ENCODE measurements around the gene ARMH4.

The ARMH4 gene

DNA sequence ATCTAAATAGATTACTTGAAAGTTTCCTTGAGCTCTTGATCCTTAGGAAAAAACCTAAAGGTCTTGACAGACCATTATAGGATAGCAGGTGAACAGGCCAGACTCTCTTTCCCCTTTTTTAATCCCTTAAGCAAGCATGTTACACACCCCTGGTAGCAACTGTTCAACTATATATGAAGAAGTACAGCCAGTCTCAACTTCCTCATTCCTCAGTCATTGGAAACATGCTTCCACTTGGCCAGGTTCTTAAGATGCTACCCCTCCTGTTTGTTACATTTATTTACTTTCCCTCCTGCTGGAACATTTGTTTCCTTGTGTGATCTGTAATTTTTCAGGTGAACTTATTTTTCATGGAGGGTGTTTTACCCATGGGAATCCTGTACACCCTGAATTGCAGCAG, 124.1 kb downstream of the ARMH4 start:
- no peak for DNase-seq (ENCODE audit: low read depth)

DNA sequence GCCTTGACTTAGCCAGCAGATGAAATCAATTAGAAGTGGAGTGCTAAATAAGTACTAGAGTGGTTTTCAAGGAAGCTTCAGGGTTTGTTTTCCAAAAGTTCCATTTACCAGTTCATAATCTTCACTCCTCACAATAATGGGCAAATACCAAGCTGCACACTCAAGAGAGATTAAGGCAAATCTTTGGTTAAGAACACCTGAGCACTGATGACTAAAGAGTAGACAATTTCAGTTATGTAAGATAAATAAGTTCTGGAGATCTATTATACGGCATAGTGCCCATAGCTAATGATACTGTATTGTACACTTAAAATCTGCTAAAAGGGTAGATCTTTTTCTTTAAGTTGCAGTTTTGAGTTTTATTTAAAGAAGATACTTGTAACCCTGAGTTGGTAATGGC, 125.0 kb downstream of the ARMH4 start:
- DNase-seq (ENCODE audit: low read depth) = no peak

DNA sequence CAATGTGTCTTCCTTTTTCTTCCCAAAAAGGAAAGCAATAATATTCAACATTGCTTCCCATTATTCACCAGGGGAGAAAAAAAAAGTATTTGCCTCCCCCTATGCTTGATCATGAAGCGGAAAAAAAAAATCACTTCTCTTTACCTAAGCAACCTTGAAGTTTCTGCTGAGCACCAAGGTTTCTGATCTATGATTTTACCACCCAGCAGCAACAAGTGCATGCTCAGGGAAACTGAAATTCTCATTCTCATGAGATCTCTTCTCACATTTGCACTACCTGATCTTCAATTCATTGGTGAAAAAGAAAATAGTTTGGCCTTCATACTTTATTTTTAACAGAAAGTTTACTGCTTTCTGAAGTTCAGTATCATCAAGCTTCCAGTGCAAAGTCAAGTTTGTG, 125.8 kb downstream of the ARMH4 start:
- DNase-seq (ENCODE audit: low read depth) = no peak

DNA sequence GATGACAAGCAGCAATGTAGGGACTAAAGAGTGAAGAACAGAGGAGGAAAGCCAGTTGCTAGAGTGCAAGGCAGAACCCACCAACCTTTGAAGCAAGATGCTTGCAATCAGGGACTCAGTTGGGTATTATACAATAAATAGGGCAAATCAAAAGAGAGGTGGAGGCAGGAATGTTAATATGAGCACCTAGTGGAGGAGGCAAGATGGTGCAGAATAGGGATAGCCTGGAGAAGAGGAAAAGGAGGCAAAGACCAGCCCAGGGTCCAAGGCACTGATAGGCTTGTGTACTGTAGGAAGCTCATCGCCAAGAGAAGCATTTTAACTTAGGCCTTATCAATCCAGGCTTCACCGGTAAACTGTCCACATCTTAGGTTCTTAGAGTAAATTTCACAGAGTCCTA, 137.2 kb downstream of the ARMH4 start:
- DNase-seq (ENCODE audit: low read depth) = no peak

DNA sequence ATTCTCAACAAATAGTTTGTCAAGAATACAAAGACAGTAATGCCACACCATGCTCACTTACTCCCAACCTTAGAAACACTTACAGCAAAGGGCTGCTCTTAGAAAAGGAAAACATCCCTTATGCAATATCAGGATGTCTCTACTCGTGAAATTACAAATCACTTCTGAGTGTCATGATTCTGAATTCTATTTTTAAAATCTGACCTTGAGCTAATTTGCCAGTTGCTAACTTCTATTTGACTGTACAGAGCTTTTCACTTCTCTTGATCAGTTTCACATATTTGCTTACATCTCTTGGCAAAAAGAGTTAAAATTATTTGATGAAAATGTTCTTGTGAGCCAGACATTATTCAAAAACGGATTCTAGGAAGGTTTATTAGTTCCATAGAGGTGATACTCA, 149.4 kb downstream of the ARMH4 start:
- DNase-seq (ENCODE audit: low read depth) = no peak

DNA sequence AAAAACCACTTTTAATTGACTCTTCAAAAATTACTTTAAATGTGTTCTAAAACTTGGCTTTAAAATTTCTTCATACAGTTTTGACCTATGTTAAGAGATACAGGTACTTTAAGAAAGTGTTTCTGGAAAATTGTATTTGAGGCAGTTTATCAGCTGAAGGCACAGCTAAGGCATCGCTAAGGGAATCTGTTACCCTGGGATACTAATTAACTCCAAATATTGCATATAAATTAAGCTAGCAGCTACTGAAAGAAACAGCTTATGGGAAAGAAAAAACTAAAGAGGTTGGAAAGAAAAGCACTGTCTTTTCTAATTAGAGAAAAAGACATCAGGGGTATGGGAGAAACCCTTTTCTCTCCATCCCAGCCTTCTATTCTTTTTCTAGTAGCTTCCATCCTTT, 152.0 kb downstream of the ARMH4 start:
- no peak for DNase-seq (ENCODE audit: low read depth)

DNA sequence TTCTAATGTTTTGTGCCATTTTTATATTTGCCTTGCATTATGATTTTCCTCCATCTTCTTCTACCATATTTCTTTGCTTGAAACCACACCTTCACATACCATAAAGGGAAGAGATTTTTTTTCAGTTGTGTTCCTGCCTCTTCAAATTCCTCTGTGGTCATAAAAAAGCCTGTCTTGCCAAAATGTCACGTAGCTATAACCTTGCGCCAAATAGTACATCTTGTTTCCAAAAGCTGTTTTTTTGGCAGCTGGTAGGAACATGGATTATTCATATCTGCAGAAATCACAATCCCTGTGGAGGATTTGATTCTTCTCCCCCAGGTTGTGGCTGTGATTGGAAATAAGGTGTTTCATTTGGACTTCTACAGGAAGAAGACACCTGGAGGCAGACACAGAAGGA, 152.5 kb downstream of the ARMH4 start:
- no peak for DNase-seq (ENCODE audit: low read depth)

DNA sequence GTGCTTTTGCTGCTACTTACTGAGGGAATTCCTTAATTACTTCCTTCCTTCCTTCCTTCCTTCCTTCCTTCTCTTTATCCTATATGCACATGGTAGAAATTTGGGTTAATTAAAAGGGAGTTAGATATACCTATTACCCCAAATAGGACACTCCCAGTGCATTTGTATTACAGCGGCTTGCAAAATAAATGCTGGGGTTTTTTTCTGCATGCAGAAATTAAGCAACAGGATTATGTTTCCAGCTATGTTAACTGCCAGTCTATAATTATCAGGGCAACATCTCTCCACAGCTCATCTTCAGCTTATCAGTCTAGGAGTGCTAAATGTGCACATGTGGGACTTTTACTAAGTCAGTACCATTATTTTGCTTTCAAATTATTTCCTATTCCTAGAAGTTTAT, 153.2 kb downstream of the ARMH4 start:
- DNase-seq (ENCODE audit: low read depth) = no peak

DNA sequence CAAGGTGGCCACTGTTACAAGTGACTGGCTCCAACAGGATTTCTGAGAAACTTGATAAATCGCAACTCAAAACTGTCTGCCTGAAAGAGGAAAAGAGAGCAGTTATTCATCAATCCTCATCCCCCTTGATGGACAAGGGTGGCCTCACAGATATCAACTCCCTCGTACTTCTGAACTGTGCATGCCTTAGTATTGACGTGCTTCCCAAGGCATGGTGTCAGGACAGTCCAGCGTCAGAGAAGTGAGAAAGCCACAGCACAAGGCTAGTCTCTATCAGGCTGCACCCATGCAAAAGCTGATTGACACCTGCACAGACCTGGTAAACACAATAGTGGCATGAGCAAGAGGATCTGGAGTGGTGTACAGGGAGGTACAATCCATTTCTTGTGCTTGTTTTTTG, 160.7 kb downstream of the ARMH4 start:
- DNase-seq (ENCODE audit: low read depth) = no peak

DNA sequence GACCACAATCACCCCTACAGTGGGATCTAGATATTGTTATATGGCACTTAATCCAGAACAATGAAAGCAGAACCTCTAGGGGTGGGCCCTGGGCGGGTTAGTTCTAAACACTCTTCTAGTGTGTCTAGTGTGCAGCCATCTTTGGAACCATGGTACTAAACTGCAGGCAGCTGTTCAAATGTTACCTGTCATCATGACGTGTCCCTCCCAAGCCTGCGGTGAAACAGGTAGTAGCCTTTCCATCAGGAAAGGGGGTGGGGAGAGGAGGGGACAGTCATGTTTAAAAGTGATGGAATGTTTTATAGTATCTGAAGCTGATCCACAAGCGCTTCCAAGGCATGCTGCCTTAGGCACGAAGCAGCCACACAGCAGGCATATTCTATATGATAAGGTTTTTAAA, 163.6 kb downstream of the ARMH4 start:
- DNase-seq (ENCODE audit: low read depth) = no peak

DNA sequence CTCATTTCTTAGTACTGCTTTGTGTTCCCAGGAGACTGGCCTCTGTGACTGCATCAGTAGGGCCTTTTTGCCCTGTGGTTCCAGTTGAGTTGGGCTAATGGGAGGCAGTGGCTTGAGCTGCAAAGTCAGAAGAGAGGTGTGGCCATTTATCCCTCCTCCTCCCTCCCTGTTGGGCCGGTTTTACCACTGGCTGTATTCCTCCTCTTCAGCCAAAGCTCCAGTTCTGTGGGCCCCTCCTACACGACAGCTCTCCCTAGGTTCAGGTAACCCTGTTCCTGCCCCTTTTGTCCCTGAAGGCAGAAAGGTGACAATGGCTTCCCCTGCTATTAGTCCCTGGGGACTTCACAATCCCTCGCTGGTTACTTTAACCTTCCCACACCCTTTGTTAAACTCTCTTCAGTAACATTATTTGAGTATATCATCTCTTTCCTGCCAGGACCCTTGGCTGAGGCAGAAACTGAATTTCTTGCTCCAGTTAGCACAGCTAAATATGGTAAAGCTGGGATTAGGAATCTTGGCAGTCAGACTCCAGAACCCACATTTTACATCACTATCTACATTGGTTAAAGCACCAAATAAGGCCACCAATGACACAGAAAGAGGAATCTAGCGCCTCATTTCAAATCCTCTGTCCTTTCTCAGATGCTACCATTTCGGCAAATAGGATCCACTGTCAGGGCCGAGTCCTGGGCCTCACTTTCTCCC, 164.3 kb downstream of the ARMH4 start:
- no peak for DNase-seq (ENCODE audit: low read depth)

DNA sequence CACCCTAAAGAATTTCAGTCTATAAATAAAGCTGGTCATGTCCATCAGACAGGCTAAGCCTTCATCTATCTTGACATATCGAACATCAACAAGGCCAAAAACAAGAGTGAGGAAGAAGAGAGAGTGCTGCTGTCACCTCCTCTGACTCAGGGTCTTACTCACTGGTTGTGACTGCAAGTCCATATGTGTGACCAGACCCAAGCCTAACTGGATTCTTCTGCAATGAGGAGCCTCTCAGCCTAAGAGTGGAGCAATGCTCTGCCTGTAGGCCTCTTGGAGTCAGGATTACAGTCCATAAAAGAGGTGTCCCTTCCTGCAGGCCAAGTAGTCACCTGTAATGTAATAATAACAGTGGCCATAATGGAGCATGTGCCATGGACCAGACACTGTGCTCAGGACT, 165.0 kb downstream of the ARMH4 start:
- DNase-seq (ENCODE audit: low read depth) = no peak

DNA sequence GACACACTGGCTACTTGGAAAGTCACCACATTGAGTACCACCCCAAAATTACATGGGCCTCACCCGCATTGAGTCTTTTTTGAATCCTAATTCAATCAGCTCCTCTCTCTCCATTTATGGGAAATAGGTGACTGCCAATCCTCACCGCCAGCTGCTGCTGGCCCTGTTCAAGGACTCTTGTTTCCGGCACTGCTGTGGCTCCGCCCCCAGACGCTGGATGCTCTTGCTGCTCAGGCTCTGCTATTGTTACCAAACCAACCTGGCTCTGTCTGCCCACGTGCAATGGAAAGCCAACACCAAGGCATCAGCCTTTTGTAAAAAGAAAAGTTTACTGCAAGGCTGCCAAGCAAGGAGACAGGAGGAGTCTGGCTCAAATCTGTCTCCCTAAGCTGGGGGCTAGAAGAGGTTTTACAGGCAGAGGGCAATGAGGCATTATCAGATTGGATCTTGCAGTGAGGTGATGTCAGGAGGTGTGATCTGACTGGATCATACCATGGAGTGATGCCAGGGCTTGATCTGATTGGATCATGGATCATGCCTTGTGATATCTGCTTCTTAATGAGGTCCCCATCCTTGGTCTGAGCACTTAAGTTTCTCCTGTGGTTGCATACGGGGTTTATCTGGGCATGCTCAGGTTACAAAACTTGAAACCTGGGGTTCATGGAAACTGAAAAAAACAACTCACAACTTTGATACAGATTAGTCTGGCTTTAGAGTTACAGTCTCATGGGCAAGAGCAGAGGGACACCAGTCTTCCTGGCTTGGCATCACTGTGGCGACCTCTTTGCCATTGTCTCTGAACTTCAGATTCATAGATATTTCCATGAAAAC, 169.0 kb downstream of the ARMH4 start:
- no peak for DNase-seq (ENCODE audit: low read depth)

DNA sequence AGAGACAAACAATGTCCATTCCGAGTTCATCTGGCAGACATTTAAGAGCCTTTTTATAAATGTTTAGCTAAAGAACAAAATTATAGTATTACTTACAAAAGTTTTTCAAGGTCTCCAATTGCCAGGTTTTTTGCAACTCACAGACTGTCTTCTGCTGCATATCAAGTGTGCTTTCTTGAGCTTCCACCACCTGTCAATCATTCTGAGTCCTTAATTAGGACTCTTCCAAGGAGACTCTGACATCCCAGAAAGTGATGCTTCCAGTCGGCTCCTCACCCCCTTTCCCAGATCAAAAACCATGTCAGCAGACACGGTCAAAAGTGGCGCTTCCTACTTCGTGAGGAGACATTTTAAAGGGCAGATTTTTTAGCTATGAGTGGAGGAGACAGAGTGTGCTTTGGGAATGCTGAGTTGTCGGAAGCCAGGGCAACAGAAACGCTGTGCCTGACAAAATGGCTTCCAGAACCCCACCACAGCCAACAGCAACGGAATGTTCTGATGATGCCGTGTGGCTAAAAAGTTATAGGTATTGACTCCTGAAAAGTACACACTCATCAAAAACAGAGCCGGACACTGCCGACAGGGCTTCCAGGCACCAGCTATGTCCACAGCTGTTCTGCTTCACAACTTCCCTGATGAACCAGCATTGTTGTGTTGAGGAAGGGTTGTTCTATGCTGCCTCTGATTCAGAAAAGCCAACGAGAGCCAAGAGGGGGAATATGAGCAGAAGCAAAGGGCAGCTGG, 170.0 kb downstream of the ARMH4 start:
- no peak for DNase-seq (ENCODE audit: low read depth)

DNA sequence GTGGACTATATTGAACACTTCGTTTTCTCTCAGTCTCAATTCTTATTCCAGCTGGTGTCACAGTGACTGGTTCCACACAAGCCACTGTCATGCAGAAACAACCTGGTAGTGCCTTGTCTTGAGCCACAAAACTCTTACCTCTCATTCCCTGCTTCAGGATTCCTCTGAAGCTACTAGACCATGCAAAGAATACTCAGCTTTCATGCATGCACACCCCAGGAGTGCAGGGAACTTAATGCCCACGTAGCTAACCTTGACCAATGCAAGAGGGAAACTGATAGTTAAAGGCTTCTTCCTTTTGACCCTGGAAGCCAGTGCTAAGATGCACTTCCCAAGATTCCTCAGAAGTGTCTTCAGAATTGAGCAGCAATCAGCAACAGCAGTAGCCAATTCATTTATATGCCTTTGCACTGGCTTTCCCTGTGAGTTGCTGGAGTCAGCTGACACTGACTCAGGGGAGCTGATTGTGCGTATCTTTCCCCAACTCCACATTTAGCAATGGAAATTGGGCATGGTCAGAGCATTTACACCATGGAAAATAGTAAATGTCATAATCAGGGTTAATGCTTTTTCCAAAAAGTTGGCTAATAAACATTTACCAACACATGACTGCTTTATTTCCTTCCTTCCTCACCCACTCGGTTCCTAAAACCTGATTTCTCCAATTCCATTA, 172.5 kb downstream of the ARMH4 start:
- DNase-seq (ENCODE audit: low read depth) = no peak

DNA sequence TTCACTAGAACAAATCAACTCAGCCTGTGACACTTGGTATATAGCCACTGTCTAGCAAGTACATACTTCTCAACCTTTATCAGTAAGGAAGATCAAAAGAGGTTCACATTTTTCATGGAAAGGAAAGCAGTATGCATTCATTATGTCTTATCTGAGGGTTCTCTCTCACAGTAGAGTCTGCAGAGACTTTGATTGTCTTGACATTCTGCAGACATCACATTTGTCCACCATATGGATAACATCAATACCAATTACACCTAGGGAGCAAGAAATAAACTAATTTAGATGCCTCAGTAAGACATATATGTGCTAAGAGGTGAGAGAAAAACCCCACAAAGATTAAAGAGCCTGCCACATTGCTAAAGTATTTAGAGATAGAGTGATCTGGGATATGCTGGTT, 175.3 kb downstream of the ARMH4 start:
- DNase-seq (ENCODE audit: low read depth) = no peak

DNA sequence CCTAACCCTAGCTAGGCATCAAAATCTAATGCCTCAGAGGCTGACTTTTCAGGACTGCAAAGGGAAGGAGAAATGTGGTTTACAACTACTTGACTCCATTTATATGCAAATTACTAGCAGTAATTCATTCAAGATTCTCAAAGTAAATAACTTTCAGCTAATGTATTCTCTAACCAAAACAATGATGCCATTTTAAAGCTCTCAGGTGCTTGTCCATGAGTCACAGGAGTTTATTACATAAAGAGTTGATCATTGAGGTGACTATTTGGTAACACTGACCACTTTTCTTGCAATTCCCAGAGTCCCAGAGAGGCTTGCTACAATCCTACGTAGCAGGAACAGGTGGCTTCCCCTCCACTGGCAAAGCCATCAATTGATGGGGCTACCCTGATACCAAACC, 177.1 kb downstream of the ARMH4 start:
- DNase-seq (ENCODE audit: low read depth) = no peak

DNA sequence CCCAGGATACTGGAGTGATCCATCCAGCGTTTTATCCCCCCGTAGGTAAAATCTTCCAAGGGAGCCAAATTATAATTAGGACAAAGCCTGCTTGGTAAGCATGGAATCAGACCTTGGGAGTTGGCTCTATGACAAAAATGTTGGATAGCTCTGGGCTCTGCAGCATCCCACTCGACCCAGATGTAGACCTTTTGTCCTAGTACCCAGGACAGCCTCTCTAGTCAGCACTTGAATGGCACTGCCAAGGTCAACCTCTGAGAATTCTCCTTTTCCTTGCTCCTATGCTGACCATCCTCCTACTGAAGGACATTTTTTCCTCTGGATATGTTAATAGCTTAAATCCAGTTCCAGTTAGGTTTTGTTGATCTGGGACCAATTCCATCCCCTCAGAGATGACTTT, 181.4 kb downstream of the ARMH4 start:
- no peak for DNase-seq (ENCODE audit: low read depth)

DNA sequence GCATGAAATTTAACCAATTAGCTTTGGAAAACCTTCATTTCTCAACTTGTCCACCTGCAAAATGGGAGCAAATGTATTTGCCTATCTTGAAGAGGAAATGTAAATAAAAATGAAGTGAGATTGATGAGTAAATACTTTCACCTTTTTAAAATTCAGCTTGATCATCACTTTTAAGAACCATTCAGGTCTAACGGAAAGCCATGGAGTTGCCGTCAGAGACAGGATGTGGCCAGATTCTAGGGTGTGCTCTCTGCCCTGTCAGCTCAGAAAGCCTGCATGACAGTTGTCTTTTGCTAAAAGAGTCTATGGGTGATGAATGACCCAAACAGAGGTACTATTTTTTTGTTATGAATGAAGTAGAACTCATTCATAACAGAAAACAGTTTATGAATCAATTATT, 181.8 kb downstream of the ARMH4 start:
- DNase-seq (ENCODE audit: low read depth) = no peak

DNA sequence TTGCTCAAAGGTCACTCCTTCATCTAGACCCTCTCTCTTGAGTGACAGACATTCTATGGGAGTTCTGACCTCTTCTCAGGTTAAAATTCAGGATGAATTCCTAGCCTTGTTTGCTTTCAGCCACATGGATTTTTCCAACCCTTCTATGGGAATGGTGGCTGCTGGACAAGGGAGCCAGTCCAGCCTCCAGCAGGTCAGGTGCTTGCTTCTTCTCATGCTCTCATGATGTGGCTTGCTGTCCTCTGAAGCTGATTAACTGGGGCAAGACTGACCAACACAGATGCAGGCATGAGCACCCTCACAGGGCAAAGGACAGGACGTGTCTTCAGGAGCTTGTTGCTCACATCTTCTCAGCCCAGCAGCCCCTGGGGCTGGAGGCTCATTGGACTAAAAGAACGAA, 188.9 kb downstream of the ARMH4 start:
- DNase-seq (ENCODE audit: low read depth) = no peak

DNA sequence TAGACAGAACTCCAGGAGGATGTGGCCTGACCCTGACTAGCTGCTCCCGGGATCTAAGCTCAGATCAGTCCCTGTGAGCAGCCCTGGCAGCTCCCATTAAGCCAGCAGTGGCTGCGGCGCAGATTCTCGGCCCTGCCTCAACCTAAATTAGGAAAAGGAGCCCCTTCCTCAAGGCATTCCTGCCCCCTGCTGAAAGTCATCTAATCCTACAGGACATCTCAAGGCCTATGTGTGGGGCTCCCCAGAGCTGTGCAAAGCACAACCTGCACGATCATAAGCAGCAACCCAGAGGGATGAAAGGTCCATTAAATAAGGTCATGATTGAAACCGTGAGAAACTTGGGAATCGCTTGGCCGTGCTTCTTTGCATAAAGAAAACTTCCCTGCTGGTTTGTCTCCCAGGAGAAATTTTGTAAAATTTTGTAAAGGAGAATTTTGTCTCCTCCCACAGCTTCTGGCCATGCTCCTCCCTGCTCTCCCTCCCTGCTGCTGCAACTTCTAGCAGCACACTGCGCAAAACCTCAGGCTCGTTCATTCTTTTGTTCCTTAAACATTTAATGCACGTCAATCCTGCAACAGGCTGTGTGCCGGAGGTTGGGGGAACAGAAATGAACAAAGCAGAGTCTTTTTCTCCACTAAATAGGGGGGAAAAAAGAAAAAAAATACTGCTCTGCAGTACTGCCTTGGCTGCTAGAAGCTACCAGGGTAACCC, 189.5 kb downstream of the ARMH4 start:
- no peak for DNase-seq (ENCODE audit: low read depth)

DNA sequence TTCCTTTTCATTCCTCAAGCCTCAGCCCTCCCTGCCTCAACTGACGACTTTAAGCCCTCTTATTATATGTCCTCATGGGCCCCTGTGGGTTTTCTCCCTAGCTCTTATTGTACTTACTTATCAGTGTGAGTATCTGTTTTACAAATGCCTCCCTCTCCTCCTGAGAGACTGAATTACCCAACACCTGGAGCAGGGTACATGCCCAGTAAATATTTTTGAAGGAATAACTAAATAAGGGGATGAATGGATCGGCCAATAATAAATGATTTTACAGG, 190.3 kb downstream of the ARMH4 start:
- DNase-seq (ENCODE audit: low read depth) = no peak
